GM12878 (cell line): Measurements from ENCODE around the gene CDC123. TPM values are rescaled to one million over a fixed set of nuclear protein-coding genes. Genes with fewer than 3 reads are reported as not detected.
A peak's percentile ranks its signal among the peaks of the same experiment; 100 is the strongest.

Source experiments
- BCLAF1 ChIP-seq: fragments of 450-650 bp; IDR thresholded peaks from 2 replicates; pipeline ENCODE4 v1.6.1; 2017; ENCODE audit warnings: antibody characterized with exemption, mild to moderate bottlenecking, moderate library complexity
- ELK1 ChIP-seq: IDR thresholded peaks from 2 replicates; pipeline ENCODE4 v1.6.1; 2012; ENCODE audit warnings: low read depth, low read length, improper control_type of control experiment
- FOXK2 ChIP-seq: fragments of 450-650 bp; IDR thresholded peaks from 2 replicates; pipeline ENCODE4 v1.6.1; 2017; ENCODE audit warnings: mild to moderate bottlenecking, moderate library complexity
- HDGF ChIP-seq: fragments of 450-650 bp; IDR thresholded peaks from 2 replicates; pipeline ENCODE4 v1.6.1; 2016; ENCODE audit warnings: antibody characterized with exemption
- HSF1 ChIP-seq: fragments of 150-350 bp; IDR thresholded peaks from 2 replicates; pipeline ENCODE4 v1.6.1; 2014; ENCODE audit warnings: mild to moderate bottlenecking, low read depth, low read length
- IRF4 ChIP-seq: IDR thresholded peaks from 2 replicates; pipeline ENCODE4 v1.6.1; 2011; ENCODE audit warnings: low read depth, low read length
- POLR2AphosphoS2 ChIP-seq: IDR thresholded peaks from 2 replicates; pipeline ENCODE4 v1.6.1; 2011; ENCODE audit warnings: low read depth, mild to moderate bottlenecking, low read length, improper control_type of control experiment, moderate library complexity
- POLR2AphosphoS5 ChIP-seq: IDR thresholded peaks from 2 replicates; pipeline ENCODE4 v1.6.1; 2011; ENCODE audit warnings: mild to moderate bottlenecking, low read length, inconsistent platforms
- REST ChIP-seq: IDR thresholded peaks from 2 replicates; pipeline ENCODE4 v1.6.1; 2012; ENCODE audit warnings: mild to moderate bottlenecking, low read depth, low read length
- RUNX3 ChIP-seq: IDR thresholded peaks from 2 replicates; pipeline ENCODE4 v1.6.1; 2012; ENCODE audit warnings: low read length, inconsistent platforms
- STAT1 ChIP-seq: fragments of 450-650 bp; conservative IDR thresholded peaks from 2 replicates; pipeline ENCODE4 v1.6.1; 2014; ENCODE audit warnings: antibody characterized with exemption, mild to moderate bottlenecking
- WRNIP1 ChIP-seq: IDR thresholded peaks from 2 replicates; pipeline ENCODE4 v1.6.1; 2011; ENCODE audit warnings: low read depth, low read length, improper control_type of control experiment, borderline replicate concordance
- ZNF24 ChIP-seq: fragments of 450-650 bp; IDR thresholded peaks from 2 replicates; pipeline ENCODE4 v1.6.1; 2017; ENCODE audit warnings: antibody characterized with exemption, mild to moderate bottlenecking
- ZNF687 ChIP-seq: fragments of 450-650 bp; IDR thresholded peaks from 2 replicates; pipeline ENCODE4 v1.6.1; 2017; ENCODE audit warnings: mild to moderate bottlenecking, moderate library complexity
- polyA plus RNA-seq, 11 experiments: library from polyadenylated mRNA; depleted of rRNA in 4 of 11; unstranded in 6 of 11; stranded (reverse) in 5 of 11; fragments of >200 nt; fragmentation: Nextera tagmentation in 4 of 11; fragmentation: Illumina TruSeq in 1 of 11; extraction: Ambion mirVana in 4 of 11; extraction: Trizol in 1 of 11; gene quantifications; 1 replicate in 1 of 11; 2 replicates in 10 of 11; pipeline versions ENCODE4 v1.2.1 to v1.2.3, GENCODE V29; 2011 to 2016; ENCODE audit warnings: inconsistent platforms in 2 of 11, missing spikeins in 2 of 11, low read depth in 1 of 11
- total RNA-seq, 4 experiments: library from RNA; depleted of rRNA in 3 of 4; stranded (reverse); fragments of >200 nt in 3 of 4; fragmentation: Illumina TruSeq in 1 of 4; extraction: Trizol in 1 of 4; gene quantifications; 2 replicates each; pipeline versions ENCODE4 v1.2.1 to v1.2.3, GENCODE V29; 2013 to 2021

Gene CDC123
- total and polyA plus RNA-seq, 10 of the 15 experiments (the other 5 are each of a cell fraction or from before 2014, with no cell fraction given): 128 to 360 (median 209) TPM

GRCh38 chr10:12262278-12262981 is 66.4 kb downstream of the CDC123 start (continued):
- no peak for TF ChIP-seq ELK1
- peak; percentile 78 for TF ChIP-seq RUNX3
- TF ChIP-seq FOXK2: no peak
- no peak for TF ChIP-seq IRF4
- no peak for TF ChIP-seq POLR2AphosphoS5
- TF ChIP-seq WRNIP1: no peak
- no peak for TF ChIP-seq HDGF
- no peak for TF ChIP-seq HSF1
- TF ChIP-seq REST: no peak
- TF ChIP-seq BCLAF1: no peak
- TF ChIP-seq POLR2AphosphoS2: no peak
- TF ChIP-seq ZNF687: no peak
- TF ChIP-seq ZNF24: no peak
- TF ChIP-seq STAT1: no peak
